Left ventricle myocardium inferior (tissue), 1 donor: ENCODE measurements around the gene RTF1. TPM values are rescaled to one million over a fixed set of nuclear protein-coding genes. Genes with fewer than 3 reads are reported as not detected.

Experiments used
- DNase-seq: peaks from one replicate; pipeline ENCODE4 v3.0.0-alpha.2; 2020
- H3K27ac ChIP-seq: fragments of 200-600 bp; replicated peaks from 2 replicates; pipeline ENCODE4 v1.8.0; 2021
- H3K27me3 ChIP-seq: fragments of 200-600 bp; 2 replicates; pipeline ENCODE4 v1.8.0; 2021; ENCODE audit warnings: low read depth
- H3K36me3 ChIP-seq: fragments of 200-600 bp; 2 replicates; pipeline ENCODE4 v1.8.0; 2021
- H3K4me1 ChIP-seq: fragments of 200-600 bp; 2 replicates; pipeline ENCODE4 v1.8.0; 2021
- H3K4me3 ChIP-seq: fragments of 200-600 bp; 2 replicates; pipeline ENCODE4 v1.8.0; 2021; ENCODE audit warnings: mild to moderate bottlenecking, moderate library complexity
- H3K9me3 ChIP-seq: fragments of 200-600 bp; replicated peaks from 2 replicates; pipeline ENCODE4 v1.8.0; 2021
- CTCF ChIP-seq: fragments of 200-600 bp; IDR thresholded peaks from 2 replicates; pipeline ENCODE4 v1.8.0; 2021; ENCODE audit warnings: antibody characterized with exemption, mild to moderate bottlenecking, borderline replicate concordance
- intact Hi-C: fragments of 100-400 bp; cut with micrococcal nuclease; formaldehyde crosslinking; loops from one replicate; pipeline ENCODE4 v1.11.0; 2022
- total RNA-seq: library from RNA; stranded (reverse); fragmentation: NEBNext Ultra II Directional; extraction: Animal tissue kit (Norgen Biotek cat#: 25700); gene quantifications from one replicate; pipeline ENCODE4 v1.2.1, GENCODE V29; 2021
- donor health status: DM: no; HTN: yes; CAD: no; lungs with severe emphysema.

Gene RTF1
- total RNA-seq, 1 donor from 2014 or later = 23.4 TPM

GRCh38 chr15:41492597-41493204, 75.8 kb downstream of the RTF1 start:
- no peak for TF ChIP-seq CTCF
- H3K36me3 ChIP-seq = no peaks in the 10 kb centered on the region
- DNase-seq = no peak
- H3K9me3 ChIP-seq = no peaks in the 10 kb centered on the region
- intact Hi-C loops = no loop called here
- peak overlapping the region; percentile 86 for H3K4me3 ChIP-seq
- H3K4me1 ChIP-seq = peaks cover 39% of the 10 kb centered on the region
- H3K27ac ChIP-seq = peak overlapping the region; percentile 72
- peaks cover 73% of the 10 kb centered on the region for H3K27me3 ChIP-seq

GRCh38 chr15:41493205-41493901, 76.5 kb downstream of the RTF1 start, which contains the start of gene ITPKA:
Gene ITPKA, plus strand, starts transcription at chr15:41493874. Its CDS starts 54 bp downstream, at chr15:41493928.
- peaks cover 71% of the 10 kb centered on the region for H3K27me3 ChIP-seq

GRCh38 chr15:41493902-41494189, 77.0 kb downstream of the RTF1 start:
- peak overlapping the region; percentile 86 for H3K4me3 ChIP-seq
- no peak overlapping the region for H3K27ac ChIP-seq
- H3K27me3 ChIP-seq = peaks cover 72% of the 10 kb centered on the region
- TF ChIP-seq CTCF = no peak
- intact Hi-C loops = no loop called here
- H3K9me3 ChIP-seq = no peaks in the 10 kb centered on the region
- H3K4me1 ChIP-seq = peaks cover 39% of the 10 kb centered on the region
- no peak for DNase-seq
- no peaks in the 10 kb centered on the region for H3K36me3 ChIP-seq

More at GRCh38 chr15:41493205-41493901, 76.5 kb downstream of the RTF1 start, which contains the start of gene ITPKA:
- no peaks in the 10 kb centered on the region for H3K9me3 ChIP-seq
- intact Hi-C loops = no loop called here
- no peaks in the 10 kb centered on the region for H3K36me3 ChIP-seq
- TF ChIP-seq CTCF = no peak
- H3K27ac ChIP-seq = peak within 1 kb of the TSS; percentile 72
- peaks cover 39% of the 10 kb centered on the region for H3K4me1 ChIP-seq
- peak within 1 kb of the TSS; percentile 86 for H3K4me3 ChIP-seq
- peak; percentile 77 for DNase-seq

GRCh38 chr15:41494190-41494921, 77.5 kb downstream of the RTF1 start:
- intact Hi-C loops = no loop called here
- no peaks in the 10 kb centered on the region for H3K9me3 ChIP-seq
- no peak overlapping the region for H3K27ac ChIP-seq
- H3K4me3 ChIP-seq = peak overlapping the region; percentile 86
- no peaks in the 10 kb centered on the region for H3K36me3 ChIP-seq
- no peak for DNase-seq
- H3K27me3 ChIP-seq = peaks cover 72% of the 10 kb centered on the region
- TF ChIP-seq CTCF = no peak
- H3K4me1 ChIP-seq = peaks cover 39% of the 10 kb centered on the region

DNA sequence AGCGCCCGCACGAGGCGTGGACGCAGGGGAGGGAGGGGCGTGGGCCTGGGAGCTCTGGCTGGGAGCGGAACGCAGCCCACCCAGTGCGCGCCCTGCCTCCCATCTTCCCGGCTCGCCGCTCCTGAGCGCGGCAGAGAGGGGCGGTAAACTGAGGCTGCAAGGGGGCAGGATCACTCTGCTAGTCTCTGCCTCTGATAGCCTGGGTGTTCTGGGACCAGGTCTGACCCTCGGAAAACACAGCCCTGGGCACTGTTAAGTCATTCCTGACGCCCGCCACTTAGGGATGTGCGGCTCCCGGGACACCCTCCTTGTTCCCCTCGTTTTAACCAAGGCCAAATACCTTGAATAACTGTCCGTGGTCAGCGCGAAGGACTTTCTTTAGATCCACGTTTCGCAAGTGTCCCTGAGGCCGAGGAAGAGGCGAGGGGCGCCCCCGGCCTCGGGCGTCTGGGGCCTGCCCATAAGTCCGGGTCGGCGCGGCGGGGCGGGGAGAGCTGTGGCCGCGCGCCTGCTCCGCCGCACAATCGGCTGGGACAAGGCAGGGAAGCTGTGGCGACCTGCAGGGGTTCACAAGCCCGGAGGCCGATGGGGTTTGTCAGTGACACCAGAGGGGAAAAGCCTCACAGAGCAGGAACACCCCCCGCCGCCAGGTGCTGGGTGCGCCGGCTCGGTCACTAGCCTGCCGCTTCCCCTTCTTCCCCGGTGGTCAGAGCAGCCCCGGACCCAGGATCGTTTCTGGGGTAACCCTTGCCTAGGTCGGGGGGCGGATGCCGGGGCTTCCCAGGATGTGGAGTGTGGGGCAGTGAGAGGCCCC, 78.2 kb downstream of the RTF1 start:
- H3K9me3 ChIP-seq = no peaks in the 10 kb centered on the region
- no peak overlapping the region for H3K27ac ChIP-seq
- intact Hi-C loops = no loop called here
- peak overlapping the region; percentile 86 for H3K4me3 ChIP-seq
- H3K36me3 ChIP-seq = no peaks in the 10 kb centered on the region
- DNase-seq = no peak
- H3K4me1 ChIP-seq = peaks cover 39% of the 10 kb centered on the region
- no peak for TF ChIP-seq CTCF
- H3K27me3 ChIP-seq = peaks cover 72% of the 10 kb centered on the region
